ENCODE data around the gene PRKCB.

Gene PRKCB

GRCh38 chr16:23802776-23803175, 33.0 kb upstream of the PRKCB start:
- Histone ChIP-seq H4K20me1 (ENCODE audit: insufficient read depth, low read length, poor library complexity, severe bottlenecking) (no peaks in the 10 kb centered on the region), H2AFZ (ENCODE audit: low read length) (no peak overlapping the region), H3K4me1 (ENCODE audit: insufficient read depth, low read length, poor library complexity, severe bottlenecking) (peaks cover 14% of the 10 kb centered on the region), H3K9ac (ENCODE audit: low read depth, low read length, poor library complexity, severe bottlenecking) (no peak overlapping the region), H3K79me2 (ENCODE audit: insufficient read depth, low read length) (no peaks in the 10 kb centered on the region), H3F3A (ENCODE audit: low read depth) (no peaks in the 10 kb centered on the region), H3K9me3 (ENCODE audit: insufficient read depth, low read depth, low read length) (no peaks in the 10 kb centered on the region), H3K4me2 (ENCODE audit: low read depth, low read length, poor library complexity, severe bottlenecking) (no peak overlapping the region), H3K4me3 (ENCODE audit: low read length, poor library complexity, severe bottlenecking) (no peak overlapping the region), H3K27me3 (ENCODE audit: insufficient read depth, low read length, poor library complexity, severe bottlenecking) (no peaks in the 10 kb centered on the region), H3K36me3 (ENCODE audit: insufficient read depth, low read length) (no peaks in the 10 kb centered on the region), H3K9me2 (replicated peaks; ENCODE audit: low read depth, low read length) (no peaks in the 10 kb centered on the region)
- TF ChIP-seq EZH2phosphoT487 (IDR thresholded peaks at IDR 0.05; ENCODE audit: borderline replicate concordance) (no peak), CTCF (conservative IDR thresholded peaks at IDR 0.05; ENCODE audit: low read length) (no peak)

GRCh38 chr16:23803591-23804123, 32.1 kb upstream of the PRKCB start:
- Histone ChIP-seq H3K4me1 (ENCODE audit: insufficient read depth, low read length, poor library complexity, severe bottlenecking) (peaks cover 14% of the 10 kb centered on the region), H3K9me3 (ENCODE audit: insufficient read depth, low read depth, low read length) (no peaks in the 10 kb centered on the region), H4K20me1 (ENCODE audit: insufficient read depth, low read length, poor library complexity, severe bottlenecking) (no peaks in the 10 kb centered on the region), H2AFZ (ENCODE audit: low read length) (peak overlapping the region; percentile 94), H3F3A (ENCODE audit: low read depth) (no peaks in the 10 kb centered on the region), H3K4me3 (ENCODE audit: low read length, poor library complexity, severe bottlenecking) (peak overlapping the region; percentile 39), H3K4me2 (ENCODE audit: low read depth, low read length, poor library complexity, severe bottlenecking) (peak overlapping the region; percentile 52), H3K36me3 (ENCODE audit: insufficient read depth, low read length) (no peaks in the 10 kb centered on the region), H3K9ac (ENCODE audit: low read depth, low read length, poor library complexity, severe bottlenecking) (peak overlapping the region; percentile 48), H3K79me2 (ENCODE audit: insufficient read depth, low read length) (no peaks in the 10 kb centered on the region), H3K27me3 (ENCODE audit: insufficient read depth, low read length, poor library complexity, severe bottlenecking) (no peaks in the 10 kb centered on the region), H3K9me2 (replicated peaks; ENCODE audit: low read depth, low read length) (no peaks in the 10 kb centered on the region)
- TF ChIP-seq CTCF (conservative IDR thresholded peaks at IDR 0.05; ENCODE audit: low read length): peak; percentile 89
- no peak for TF ChIP-seq EZH2phosphoT487 (IDR thresholded peaks at IDR 0.05; ENCODE audit: borderline replicate concordance)

GRCh38 chr16:23807028-23807427, 28.8 kb upstream of the PRKCB start:
- peaks cover 14% of the 10 kb centered on the region for H3K4me1 ChIP-seq (ENCODE audit: insufficient read depth, low read length, poor library complexity, severe bottlenecking)
- H3K4me2 ChIP-seq (ENCODE audit: low read depth, low read length, poor library complexity, severe bottlenecking): no peak overlapping the region
- no peaks in the 10 kb centered on the region for H3K79me2 ChIP-seq (ENCODE audit: insufficient read depth, low read length)
- no peaks in the 10 kb centered on the region for H3F3A ChIP-seq (ENCODE audit: low read depth)
- no peaks in the 10 kb centered on the region for H3K27me3 ChIP-seq (ENCODE audit: insufficient read depth, low read length, poor library complexity, severe bottlenecking)
- no peaks in the 10 kb centered on the region for H4K20me1 ChIP-seq (ENCODE audit: insufficient read depth, low read length, poor library complexity, severe bottlenecking)
- H3K9me2 ChIP-seq (replicated peaks; ENCODE audit: low read depth, low read length): no peaks in the 10 kb centered on the region
- no peak overlapping the region for H3K4me3 ChIP-seq (ENCODE audit: low read length, poor library complexity, severe bottlenecking)
- TF ChIP-seq EZH2phosphoT487 (IDR thresholded peaks at IDR 0.05; ENCODE audit: borderline replicate concordance): no peak
- TF ChIP-seq CTCF (conservative IDR thresholded peaks at IDR 0.05; ENCODE audit: low read length): no peak
- no peaks in the 10 kb centered on the region for H3K9me3 ChIP-seq (ENCODE audit: insufficient read depth, low read depth, low read length)
- no peak overlapping the region for H2AFZ ChIP-seq (ENCODE audit: low read length)
- no peaks in the 10 kb centered on the region for H3K36me3 ChIP-seq (ENCODE audit: insufficient read depth, low read length)
- H3K9ac ChIP-seq (ENCODE audit: low read depth, low read length, poor library complexity, severe bottlenecking): no peak overlapping the region
